GM20000 (cell line): Measurements from ENCODE around the gene ZNF407.

Experiments used
- DNase-seq: peaks from one replicate; pipeline ENCODE4 v3.0.0; 2012; ENCODE audit warnings: low spot score
- CTCF ChIP-seq: IDR thresholded peaks from 2 replicates; pipeline ENCODE4 v1.5.1; 2012; ENCODE audit warnings: mild to moderate bottlenecking, control low read depth; ENCODE audit errors: extremely low read depth, missing control alignments

ZNF407 gene

GRCh38 chr18:74768096-74768495 lies 170.4 kb downstream of the ZNF407 start:
- no peak for DNase-seq

GRCh38 chr18:74773171-74773624 lies 175.5 kb downstream of the ZNF407 start:
- no peak for DNase-seq
- no peak for TF ChIP-seq CTCF

More at GRCh38 chr18:74768096-74768495, 170.4 kb downstream of the ZNF407 start:
- no peak for TF ChIP-seq CTCF

- DNase-seq: no peak
- TF ChIP-seq CTCF: no peak
Observed at GRCh38 chr18:74774486-74774885, 176.8 kb downstream of the ZNF407 start.

GRCh38 chr18:74775239-74775638 lies 177.6 kb downstream of the ZNF407 start:
- no peak for DNase-seq
- no peak for TF ChIP-seq CTCF

GRCh38 chr18:74778191-74778847 lies 180.6 kb downstream of the ZNF407 start:
- DNase-seq: no peak
- TF ChIP-seq CTCF: no peak

- TF ChIP-seq CTCF: no peak
- DNase-seq: no peak
Observed at GRCh38 chr18:74784752-74785151, 187.1 kb downstream of the ZNF407 start.

- no peak for TF ChIP-seq CTCF
- no peak for DNase-seq
Observed at GRCh38 chr18:74785632-74786031, 188.0 kb downstream of the ZNF407 start.
